SU-DHL-6 (cell line): ENCODE results near the gene NANOS2.

ENCODE experiments used
- H2AFZ ChIP-seq: fragments of 200-600 bp; sonication (generic); 2 replicates; pipeline ENCODE4 v1.6.1; 2014; ENCODE audit warnings: low read depth, mild to moderate bottlenecking, moderate library complexity, mixed read lengths, antibody characterized with exemption, low read length; ENCODE audit not compliant: severe bottlenecking
- H3F3A ChIP-seq: fragments of 200-600 bp; shearing (Covaris generic); 2 replicates; pipeline ENCODE4 v1.6.0; 2016; ENCODE audit warnings: antibody characterized with exemption, mild to moderate bottlenecking; ENCODE audit not compliant: insufficient read depth
- H3K27ac ChIP-seq: fragments of 200-600 bp; sonication (generic); 2 replicates; pipeline ENCODE4 v1.5.1; 2016; ENCODE audit warnings: low read depth, mild to moderate bottlenecking, low read length, moderate library complexity, mixed read lengths
- H3K27me3 ChIP-seq: fragments of 200-600 bp; sonication (generic), shearing (Covaris generic); 2 replicates; pipeline ENCODE4 v1.6.0; 2014; ENCODE audit warnings: mild to moderate bottlenecking, low read length
- H3K36me3 ChIP-seq: fragments of 200-600 bp; sonication (generic); 2 replicates; pipeline ENCODE4 v1.6.1; 2014; ENCODE audit warnings: mild to moderate bottlenecking, low read length, mixed read lengths
- H3K4me2 ChIP-seq: fragments of 300-600, 200-600 bp; shearing (Covaris generic), sonication (generic); 2 replicates; pipeline ENCODE4 v1.6.0; 2014; ENCODE audit warnings: low read length, low read depth, mild to moderate bottlenecking; ENCODE audit not compliant: poor library complexity, severe bottlenecking
- H3K4me3 ChIP-seq: fragments of 200-600 bp; sonication (generic); 2 replicates; pipeline ENCODE4 v1.5.1; 2014; ENCODE audit warnings: antibody characterized with exemption, low read length, mild to moderate bottlenecking, mixed read lengths; ENCODE audit not compliant: insufficient read depth, poor library complexity, severe bottlenecking
- H3K79me2 ChIP-seq: fragments of 200-600 bp; sonication (generic); 2 replicates; pipeline ENCODE4 v1.6.1; 2014; ENCODE audit warnings: mild to moderate bottlenecking, low read length, moderate library complexity; ENCODE audit not compliant: insufficient read depth
- H3K9ac ChIP-seq: fragments of 200-600 bp; sonication (generic); 2 replicates; pipeline ENCODE4 v1.7.0; 2014; ENCODE audit warnings: mild to moderate bottlenecking, low read length
- H3K9me2 ChIP-seq: fragments of 200-600 bp; sonication (generic); replicated peaks from 2 replicates; pipeline ENCODE4 v1.6.1; 2014; ENCODE audit warnings: low read length; ENCODE audit not compliant: insufficient read depth
- H3K9me3 ChIP-seq: fragments of 200-600 bp; sonication (generic); 2 replicates; pipeline ENCODE4 v1.6.1; 2014; ENCODE audit warnings: low read length, mixed read lengths; ENCODE audit not compliant: insufficient read depth
- H4K20me1 ChIP-seq: fragments of 200-600 bp; sonication (generic); 2 replicates; pipeline ENCODE4 v1.6.1; 2014; ENCODE audit warnings: low read depth, mild to moderate bottlenecking, antibody characterized with exemption, low read length, moderate library complexity, mixed read lengths
- EZH2phosphoT487 ChIP-seq: fragments of 200-600 bp; sonication (generic), shearing (Covaris generic); conservative IDR thresholded peaks from 2 replicates; pipeline ENCODE4 v1.6.1; 2018; ENCODE audit warnings: mild to moderate bottlenecking, antibody characterized with exemption, low read length, moderate library complexity, mixed read lengths
- TF ChIP-seq, protein P1 (sequence below): fragments of 200-600 bp; sonication (generic); IDR thresholded peaks from one replicate; pipeline ENCODE4 v1.5.1; 2017; ENCODE audit warnings: antibody characterized with exemption, mild to moderate bottlenecking, low read length, moderate library complexity; ENCODE audit not compliant: insufficient read depth, poor library complexity, severe bottlenecking

Gene NANOS2

GRCh38 chr19:45895519-45895972 is 19.0 kb downstream of the NANOS2 start:
- Histone ChIP-seq H3K9ac (no peak overlapping the region), H2AFZ (no peak overlapping the region), H3K27ac (no peak overlapping the region), H3K36me3 (no peaks in the 10 kb centered on the region), H3K79me2 (peaks cover 1% of the 10 kb centered on the region; the same call in 1 of the 2 replicates), H3K9me2 (no peaks in the 10 kb centered on the region), H3F3A (no peaks in the 10 kb centered on the region), H3K27me3 (no peaks in the 10 kb centered on the region), H3K4me2 (no peak overlapping the region), H3K4me3 (no peak overlapping the region), H3K9me3 (no peaks in the 10 kb centered on the region), H4K20me1 (no peaks in the 10 kb centered on the region)
- TF ChIP-seq, protein P1, sequence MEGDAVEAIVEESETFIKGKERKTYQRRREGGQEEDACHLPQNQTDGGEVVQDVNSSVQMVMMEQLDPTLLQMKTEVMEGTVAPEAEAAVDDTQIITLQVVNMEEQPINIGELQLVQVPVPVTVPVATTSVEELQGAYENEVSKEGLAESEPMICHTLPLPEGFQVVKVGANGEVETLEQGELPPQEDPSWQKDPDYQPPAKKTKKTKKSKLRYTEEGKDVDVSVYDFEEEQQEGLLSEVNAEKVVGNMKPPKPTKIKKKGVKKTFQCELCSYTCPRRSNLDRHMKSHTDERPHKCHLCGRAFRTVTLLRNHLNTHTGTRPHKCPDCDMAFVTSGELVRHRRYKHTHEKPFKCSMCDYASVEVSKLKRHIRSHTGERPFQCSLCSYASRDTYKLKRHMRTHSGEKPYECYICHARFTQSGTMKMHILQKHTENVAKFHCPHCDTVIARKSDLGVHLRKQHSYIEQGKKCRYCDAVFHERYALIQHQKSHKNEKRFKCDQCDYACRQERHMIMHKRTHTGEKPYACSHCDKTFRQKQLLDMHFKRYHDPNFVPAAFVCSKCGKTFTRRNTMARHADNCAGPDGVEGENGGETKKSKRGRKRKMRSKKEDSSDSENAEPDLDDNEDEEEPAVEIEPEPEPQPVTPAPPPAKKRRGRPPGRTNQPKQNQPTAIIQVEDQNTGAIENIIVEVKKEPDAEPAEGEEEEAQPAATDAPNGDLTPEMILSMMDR, result no peak
- TF ChIP-seq EZH2phosphoT487, result no peak

DNA sequence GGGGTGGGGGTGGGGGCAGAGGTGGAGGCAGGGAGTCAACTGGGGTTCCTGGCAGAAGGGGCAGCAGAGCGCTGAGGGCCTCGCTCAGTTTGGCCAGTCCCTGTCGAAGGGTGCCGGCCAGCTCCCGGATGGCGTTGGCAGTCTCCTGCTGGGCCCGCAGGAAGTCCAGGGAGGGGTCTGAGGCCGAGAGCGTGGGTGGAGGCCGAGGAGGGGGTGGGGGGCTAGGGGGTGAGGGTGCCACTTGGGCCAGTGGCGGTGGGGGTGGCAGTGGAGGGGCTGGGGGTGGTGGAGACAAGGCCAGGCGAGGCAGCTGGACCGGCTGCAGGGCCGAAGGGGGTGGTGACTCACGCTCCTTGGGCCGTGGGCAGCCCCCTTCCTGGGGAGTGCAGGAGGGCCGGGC is 23.7 kb downstream of the NANOS2 start:
- H3K9me3 ChIP-seq, result no peaks in the 10 kb centered on the region
- no peak overlapping the region for H2AFZ ChIP-seq
- H3K36me3 ChIP-seq, result no peaks in the 10 kb centered on the region
- H3K4me3 ChIP-seq, result no peak overlapping the region
- peaks cover 21% of the 10 kb centered on the region for H3F3A ChIP-seq
- H3K27ac ChIP-seq, result no peak overlapping the region
- H3K79me2 ChIP-seq, result no peaks in the 10 kb centered on the region
- H3K27me3 ChIP-seq, result no peaks in the 10 kb centered on the region
- no peak for TF ChIP-seq EZH2phosphoT487
- TF ChIP-seq, protein P1, result no peak
- no peak overlapping the region for H3K9ac ChIP-seq
- H4K20me1 ChIP-seq, result no peaks in the 10 kb centered on the region
- H3K9me2 ChIP-seq, result no peaks in the 10 kb centered on the region
- no peak overlapping the region for H3K4me2 ChIP-seq

- no peaks in the 10 kb centered on the region for H3K9me3 ChIP-seq
- peaks cover 11% of the 10 kb centered on the region; the same call in 1 of the 2 replicates for H3K79me2 ChIP-seq
- H3K27ac ChIP-seq, result no peak overlapping the region
- H4K20me1 ChIP-seq, result no peaks in the 10 kb centered on the region
- no peaks in the 10 kb centered on the region for H3K27me3 ChIP-seq
- no peak overlapping the region for H3K9ac ChIP-seq
- TF ChIP-seq, protein P1, result no peak
- no peak for TF ChIP-seq EZH2phosphoT487
- H3K36me3 ChIP-seq, result no peaks in the 10 kb centered on the region
- no peaks in the 10 kb centered on the region for H3K9me2 ChIP-seq
- no peak overlapping the region for H3K4me2 ChIP-seq
- no peak overlapping the region for H3K4me3 ChIP-seq
- peaks cover 21% of the 10 kb centered on the region for H3F3A ChIP-seq
- H2AFZ ChIP-seq, result no peak overlapping the region
Measured at GRCh38 chr19:45889210-45889885, 25.2 kb downstream of the NANOS2 start.
